ENCODE data around the gene SNRPD3. TPM values are rescaled to one million over a fixed set of nuclear protein-coding genes. Genes with fewer than 3 reads are reported as not detected.

Gene SNRPD3
- total RNA-seq, 1 donor from 2014 or later: 302 TPM

- Histone ChIP-seq H3K4me1 (peaks cover 5% of the 10 kb centered on the region), H3K4me3 (no peak overlapping the region), H3K27me3 (no peaks in the 10 kb centered on the region), H3K36me3 (no peaks in the 10 kb centered on the region), H3K27ac (no peak overlapping the region), H3K4me2 (no peak overlapping the region), H3F3A (ENCODE audit: low read depth) (no peaks in the 10 kb centered on the region), H3K9me3 (ENCODE audit: low read depth) (no peaks in the 10 kb centered on the region), H4K20me1 (ENCODE audit: low read depth) (no peaks in the 10 kb centered on the region), H2AFZ (replicated peaks) (no peak overlapping the region), H3K9ac (no peak overlapping the region), H3K79me2 (ENCODE audit: low read depth) (no peaks in the 10 kb centered on the region)
- TF ChIP-seq CTCF (IDR thresholded peaks at IDR 0.05) (no peak), EZH2 (IDR thresholded peaks at IDR 0.05) (no peak), EZH2phosphoT487 (IDR thresholded peaks at IDR 0.05) (no peak)
- H3K27ac Mint-ChIP-seq: no peak overlapping the region
- no peak overlapping the region for H3K4me3 Mint-ChIP-seq
- H3K4me1 Mint-ChIP-seq: peaks cover 3% of the 10 kb centered on the region
- H3K27me3 Mint-ChIP-seq (ENCODE audit: insufficient read depth, low read depth): peaks cover 12% of the 10 kb centered on the region
- no peaks in the 10 kb centered on the region for H3K9me3 Mint-ChIP-seq
- no peaks in the 10 kb centered on the region for H3K36me3 Mint-ChIP-seq
- DNase-seq (ENCODE audit: low spot score): no peak
Observed at GRCh38 chr22:24517446-24517845, 38.4 kb upstream of the SNRPD3 start.

- Histone ChIP-seq H4K20me1 (ENCODE audit: low read depth) (no peaks in the 10 kb centered on the region), H3K9me3 (ENCODE audit: low read depth) (no peaks in the 10 kb centered on the region), H3K27ac (no peak overlapping the region), H3K79me2 (ENCODE audit: low read depth) (no peaks in the 10 kb centered on the region), H2AFZ (replicated peaks) (no peak overlapping the region), H3K4me1 (peaks cover 5% of the 10 kb centered on the region), H3K36me3 (no peaks in the 10 kb centered on the region), H3K4me2 (no peak overlapping the region), H3K27me3 (no peaks in the 10 kb centered on the region), H3K4me3 (no peak overlapping the region), H3F3A (ENCODE audit: low read depth) (no peaks in the 10 kb centered on the region), H3K9ac (no peak overlapping the region)
- TF ChIP-seq EZH2 (IDR thresholded peaks at IDR 0.05) (no peak), CTCF (IDR thresholded peaks at IDR 0.05) (no peak), EZH2phosphoT487 (IDR thresholded peaks at IDR 0.05) (no peak)
- Mint-ChIP-seq H3K9me3 (no peaks in the 10 kb centered on the region), H3K27me3 (ENCODE audit: insufficient read depth, low read depth) (peaks cover 12% of the 10 kb centered on the region), H3K4me3 (no peak overlapping the region), H3K4me1 (peaks cover 3% of the 10 kb centered on the region), H3K36me3 (no peaks in the 10 kb centered on the region), H3K27ac (no peak overlapping the region)
- DNase-seq (ENCODE audit: low spot score): no peak
Observed at GRCh38 chr22:24518228-24518627, 37.6 kb upstream of the SNRPD3 start.

DNA sequence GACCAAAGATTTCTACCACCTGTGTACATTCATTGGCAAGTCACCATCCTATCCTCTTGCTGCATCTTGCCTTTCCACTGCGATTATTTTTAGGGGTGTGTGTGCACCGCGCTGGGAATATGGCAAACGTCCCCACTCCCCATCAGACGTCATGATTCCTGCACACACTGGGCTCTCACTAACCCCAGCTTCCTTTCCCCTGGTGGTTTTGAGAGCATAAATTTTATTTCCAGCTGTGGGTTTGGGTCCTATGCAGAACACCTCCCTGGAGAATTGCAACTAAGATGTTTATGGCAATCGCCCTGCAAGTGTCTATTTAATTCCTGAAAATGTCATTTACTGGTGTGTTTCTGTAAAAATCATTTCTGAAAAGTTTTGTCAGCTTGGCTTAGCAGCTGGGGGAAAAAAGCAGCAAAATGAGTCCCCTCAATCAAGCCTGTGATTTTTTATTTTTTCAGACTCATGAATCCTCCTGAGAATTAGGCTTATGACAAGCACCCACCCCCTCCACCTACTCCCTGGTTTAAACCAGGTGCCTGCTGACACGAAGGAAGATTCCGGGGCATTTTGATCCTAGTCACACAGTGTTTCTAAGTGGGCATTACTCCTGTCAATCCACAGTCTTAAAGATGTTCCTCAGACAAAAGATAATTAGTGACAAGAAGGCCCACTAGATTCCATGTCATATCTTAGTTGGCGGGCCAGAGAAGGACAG, 36.9 kb upstream of the SNRPD3 start:
- H3K27me3 ChIP-seq: no peaks in the 10 kb centered on the region
- no peak for TF ChIP-seq EZH2 (IDR thresholded peaks at IDR 0.05)
- no peak for TF ChIP-seq CTCF (IDR thresholded peaks at IDR 0.05)
- TF ChIP-seq EZH2phosphoT487 (IDR thresholded peaks at IDR 0.05): no peak
- Mint-ChIP-seq H3K9me3 (no peaks in the 10 kb centered on the region), H3K27me3 (ENCODE audit: insufficient read depth, low read depth) (peaks cover 12% of the 10 kb centered on the region), H3K36me3 (no peaks in the 10 kb centered on the region), H3K27ac (no peak overlapping the region), H3K4me3 (no peak overlapping the region), H3K4me1 (peaks cover 3% of the 10 kb centered on the region)
- no peak overlapping the region for H3K27ac ChIP-seq
- DNase-seq (ENCODE audit: low spot score): no peak
- no peaks in the 10 kb centered on the region for H4K20me1 ChIP-seq (ENCODE audit: low read depth)
- no peaks in the 10 kb centered on the region for H3K9me3 ChIP-seq (ENCODE audit: low read depth)
- H3F3A ChIP-seq (ENCODE audit: low read depth): no peaks in the 10 kb centered on the region
- H3K79me2 ChIP-seq (ENCODE audit: low read depth): no peaks in the 10 kb centered on the region
- H3K4me2 ChIP-seq: no peak overlapping the region
- peaks cover 5% of the 10 kb centered on the region for H3K4me1 ChIP-seq
- no peaks in the 10 kb centered on the region for H3K36me3 ChIP-seq
- H3K4me3 ChIP-seq: no peak overlapping the region
- H2AFZ ChIP-seq (replicated peaks): no peak overlapping the region
- H3K9ac ChIP-seq: no peak overlapping the region

Data from neural progenitor cell (in vitro differentiated cells).